ENCODE results near the gene KIAA0513.

Gene KIAA0513

DNA sequence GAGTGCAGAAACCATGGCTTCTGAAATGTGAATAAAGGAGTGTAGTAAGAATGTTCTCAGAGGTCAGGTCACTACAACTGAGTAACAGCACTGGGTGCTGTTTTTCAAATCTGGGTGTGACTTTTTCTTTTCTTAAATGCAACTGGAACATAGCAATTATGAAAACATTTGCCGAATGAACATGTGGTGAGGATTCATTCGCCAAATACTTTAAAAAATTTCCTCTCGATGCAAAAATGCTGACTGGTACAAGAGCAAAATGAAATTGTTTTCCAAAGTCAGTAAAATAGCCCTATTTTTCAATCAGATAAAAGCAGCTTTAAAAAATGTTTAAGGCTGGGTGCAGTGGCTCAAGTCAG lies 34.9 kb upstream of the KIAA0513 start:
- 100% methylated on average over 3 of the region's 3 CpGs; no CpG with 5 or more reads in 1 of the 2 experiments for WGBS, 2 experiments (ENCODE audit: insufficient coverage in 2 of 2)
- Histone ChIP-seq H3K4me3 (ENCODE audit: extremely low read depth, insufficient read depth, low read length, poor library complexity, severe bottlenecking) (no peak overlapping the region), H3K4me1 (ENCODE audit: control insufficient read depth, insufficient read depth, low read length, poor library complexity, severe bottlenecking) (peaks cover 12% of the 10 kb centered on the region), H3K9me3 (ENCODE audit: control insufficient read depth, low read length) (no peaks in the 10 kb centered on the region), H3K27ac (ENCODE audit: low read depth, low read length, severe bottlenecking) (no peak overlapping the region), H3K36me3 (ENCODE audit: control insufficient read depth, insufficient read depth, low read length) (peaks cover 65% of the 10 kb centered on the region)

DNA sequence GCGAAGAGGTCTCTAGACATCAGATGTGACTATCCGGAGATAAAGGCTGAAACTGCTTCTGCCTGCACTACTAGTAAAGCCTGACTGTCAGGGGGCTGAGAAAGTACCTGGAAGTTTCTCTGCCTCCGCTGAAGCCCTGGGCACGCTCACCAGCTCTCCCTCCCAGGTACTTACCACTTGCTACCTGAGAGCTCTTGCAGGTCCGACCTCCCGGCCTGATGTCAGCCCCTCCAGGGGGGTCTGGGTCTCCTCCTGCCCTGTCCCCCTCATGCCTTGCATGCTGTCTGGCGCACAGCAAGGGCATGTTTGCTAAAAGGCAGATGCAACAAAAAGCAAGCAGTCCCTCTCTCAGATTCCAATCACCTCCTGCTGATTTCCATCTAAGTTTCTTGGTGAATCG lies 33.7 kb upstream of the KIAA0513 start:
- WGBS, 2 experiments (ENCODE audit: insufficient coverage in 2 of 2), result 88 to 96% methylated on average over 7 to 8 of the region's 8 CpGs

DNA sequence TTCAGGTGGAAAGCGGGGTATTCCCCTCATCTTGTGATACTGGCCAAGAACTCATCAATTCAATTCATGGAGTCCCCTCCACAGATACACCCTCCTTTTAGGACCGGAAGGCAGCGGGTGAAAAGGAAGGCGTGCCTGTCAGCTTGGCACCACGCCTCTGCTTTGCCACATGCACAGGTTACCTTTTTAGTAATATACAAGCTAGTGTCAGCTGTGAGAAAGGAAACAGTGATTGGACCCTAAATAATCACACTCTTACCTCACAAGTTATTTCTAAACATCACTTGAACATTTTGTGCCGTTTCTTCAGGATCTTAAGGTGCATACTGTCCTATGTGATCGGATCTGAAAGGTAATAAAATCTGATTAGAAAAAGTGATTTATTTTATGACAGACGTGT lies 31.9 kb upstream of the KIAA0513 start:
- 90 to 100% methylated on average over 4 to 6 of the region's 8 CpGs for WGBS, 2 experiments (ENCODE audit: insufficient coverage in 2 of 2)
- Histone ChIP-seq H3K9me3 (ENCODE audit: control insufficient read depth, low read length) (no peaks in the 10 kb centered on the region), H3K27ac (ENCODE audit: low read depth, low read length, severe bottlenecking) (no peak overlapping the region), H3K4me1 (ENCODE audit: control insufficient read depth, insufficient read depth, low read length, poor library complexity, severe bottlenecking) (peaks cover 30% of the 10 kb centered on the region), H3K36me3 (ENCODE audit: control insufficient read depth, insufficient read depth, low read length) (peaks cover 43% of the 10 kb centered on the region), H3K4me3 (ENCODE audit: extremely low read depth, insufficient read depth, low read length, poor library complexity, severe bottlenecking) (no peak overlapping the region)

More for the DNA sequence above, 33.7 kb upstream of the KIAA0513 start:
- Histone ChIP-seq H3K36me3 (ENCODE audit: control insufficient read depth, insufficient read depth, low read length) (peaks cover 53% of the 10 kb centered on the region), H3K4me3 (ENCODE audit: extremely low read depth, insufficient read depth, low read length, poor library complexity, severe bottlenecking) (no peak overlapping the region), H3K4me1 (ENCODE audit: control insufficient read depth, insufficient read depth, low read length, poor library complexity, severe bottlenecking) (peaks cover 15% of the 10 kb centered on the region), H3K9me3 (ENCODE audit: control insufficient read depth, low read length) (no peaks in the 10 kb centered on the region), H3K27ac (ENCODE audit: low read depth, low read length, severe bottlenecking) (no peak overlapping the region)

DNA sequence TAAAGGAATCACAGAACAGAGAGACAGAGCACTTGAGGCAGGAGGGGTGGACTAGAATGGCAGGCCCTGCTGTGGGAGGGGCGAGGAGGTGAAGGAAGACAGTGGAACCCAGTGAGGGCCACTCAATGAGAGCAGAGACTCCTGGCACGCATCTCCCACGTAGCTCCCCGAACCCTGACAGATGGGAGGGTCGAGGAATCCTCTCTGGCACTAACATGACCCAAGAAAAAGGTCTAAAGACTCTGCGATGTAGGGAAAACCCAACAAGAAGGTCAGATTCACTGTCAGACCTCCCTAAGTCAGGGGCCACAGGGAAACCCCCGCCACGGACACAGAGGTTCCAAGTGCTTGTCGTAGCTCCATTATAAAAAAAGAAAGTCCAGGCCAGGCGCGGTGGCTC lies 31.2 kb upstream of the KIAA0513 start:
- Histone ChIP-seq H3K27ac (ENCODE audit: low read depth, low read length, severe bottlenecking) (no peak overlapping the region), H3K4me3 (ENCODE audit: extremely low read depth, insufficient read depth, low read length, poor library complexity, severe bottlenecking) (no peak overlapping the region), H3K4me1 (ENCODE audit: control insufficient read depth, insufficient read depth, low read length, poor library complexity, severe bottlenecking) (peaks cover 34% of the 10 kb centered on the region), H3K36me3 (ENCODE audit: control insufficient read depth, insufficient read depth, low read length) (peaks cover 40% of the 10 kb centered on the region), H3K9me3 (ENCODE audit: control insufficient read depth, low read length) (no peaks in the 10 kb centered on the region)
- 97 to 100% methylated on average over 11 of the region's 11 CpGs for WGBS, 2 experiments (ENCODE audit: insufficient coverage in 2 of 2)

DNA sequence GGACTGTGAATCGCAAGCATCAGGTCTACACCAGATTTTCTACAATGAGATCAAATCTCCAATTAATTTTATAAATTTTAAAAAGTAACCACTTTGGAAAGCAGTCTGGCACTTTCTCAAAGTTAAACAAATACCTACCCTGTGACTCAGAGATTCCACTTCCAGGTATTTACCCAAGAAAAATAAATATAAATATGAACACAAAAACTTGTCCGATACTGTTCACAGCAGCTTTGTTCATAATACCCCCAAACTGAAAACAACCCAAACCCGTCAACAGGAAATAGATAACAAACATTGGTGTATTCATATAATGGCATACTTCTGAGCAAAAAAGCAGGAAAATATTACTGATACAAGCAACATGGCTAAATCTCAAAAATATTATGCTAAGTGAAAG lies 28.4 kb upstream of the KIAA0513 start:
- 86 to 100% methylated on average over 1 of the region's 3 CpGs for WGBS, 2 experiments (ENCODE audit: insufficient coverage in 2 of 2)
- no peak overlapping the region for H3K27ac ChIP-seq (ENCODE audit: low read depth, low read length, severe bottlenecking)
- peaks cover 51% of the 10 kb centered on the region for H3K4me1 ChIP-seq (ENCODE audit: control insufficient read depth, insufficient read depth, low read length, poor library complexity, severe bottlenecking)

DNA sequence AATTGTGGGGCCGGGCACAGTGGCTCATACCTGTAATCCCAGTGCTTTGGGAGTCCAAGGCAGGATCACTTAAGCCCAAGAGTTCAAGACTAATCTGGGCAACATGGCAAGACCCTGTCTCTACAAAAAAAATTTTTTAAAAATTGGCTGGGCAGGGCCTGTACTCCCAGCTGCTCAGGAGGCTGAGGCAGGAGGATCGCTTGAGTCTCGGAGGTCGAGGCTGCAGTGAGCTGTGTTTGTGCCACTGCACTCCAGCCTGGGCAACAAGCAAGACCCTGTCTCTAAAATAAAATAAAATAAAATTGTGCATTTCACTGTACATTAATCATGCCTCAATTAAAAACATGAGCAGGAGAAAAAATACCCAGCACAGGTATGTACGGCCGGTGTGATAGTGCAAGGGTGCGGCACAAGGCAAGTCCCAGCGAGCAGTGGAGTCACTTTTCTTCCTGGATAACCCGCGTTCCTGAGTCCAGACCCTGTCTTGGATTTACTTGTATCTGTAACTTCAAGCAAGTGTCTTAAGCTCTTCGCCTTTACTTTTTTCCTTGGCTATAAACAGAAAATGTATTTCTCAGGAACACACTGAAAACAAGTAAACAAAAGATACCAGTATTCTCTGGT lies 27.6 kb upstream of the KIAA0513 start:
- peak overlapping the region; percentile 16 for H3K27ac ChIP-seq (ENCODE audit: low read depth, low read length, severe bottlenecking)
- 92 to 96% methylated on average over 10 to 11 of the region's 11 CpGs for WGBS, 2 experiments (ENCODE audit: insufficient coverage in 2 of 2)
- peaks cover 23% of the 10 kb centered on the region for H3K36me3 ChIP-seq (ENCODE audit: control insufficient read depth, insufficient read depth, low read length)
- no peaks in the 10 kb centered on the region for H3K9me3 ChIP-seq (ENCODE audit: control insufficient read depth, low read length)
- no peak overlapping the region for H3K4me3 ChIP-seq (ENCODE audit: extremely low read depth, insufficient read depth, low read length, poor library complexity, severe bottlenecking)
- H3K4me1 ChIP-seq (ENCODE audit: control insufficient read depth, insufficient read depth, low read length, poor library complexity, severe bottlenecking), result peaks cover 47% of the 10 kb centered on the region

More for the DNA sequence above, 28.4 kb upstream of the KIAA0513 start:
- H3K36me3 ChIP-seq (ENCODE audit: control insufficient read depth, insufficient read depth, low read length), result peaks cover 28% of the 10 kb centered on the region
- no peak overlapping the region for H3K4me3 ChIP-seq (ENCODE audit: extremely low read depth, insufficient read depth, low read length, poor library complexity, severe bottlenecking)
- H3K9me3 ChIP-seq (ENCODE audit: control insufficient read depth, low read length), result no peaks in the 10 kb centered on the region

DNA sequence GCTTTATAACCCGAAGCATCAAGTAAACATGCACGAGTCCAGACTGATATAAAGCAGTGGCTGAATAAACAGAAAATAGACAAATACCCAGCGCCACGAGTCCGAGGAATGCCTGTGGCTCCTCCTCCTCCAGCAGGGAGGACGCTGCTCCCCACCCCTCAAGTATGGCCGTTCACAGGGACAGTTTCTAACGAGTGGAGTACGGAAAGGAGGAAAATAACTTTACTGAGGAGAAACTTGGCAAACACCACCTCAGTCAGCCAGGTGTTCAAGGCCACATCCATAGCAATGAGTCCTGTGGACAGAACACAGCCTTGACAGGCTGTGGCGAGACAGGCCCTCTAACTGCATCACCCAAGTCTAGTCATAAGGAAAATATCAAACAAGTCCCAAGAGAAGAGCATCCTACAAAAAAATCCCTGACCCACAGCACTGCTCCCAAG lies 25.5 kb upstream of the KIAA0513 start:
- 83 to 90% methylated on average over 5 to 6 of the region's 10 CpGs for WGBS, 2 experiments (ENCODE audit: insufficient coverage in 2 of 2)
- Histone ChIP-seq H3K9me3 (ENCODE audit: control insufficient read depth, low read length) (no peaks in the 10 kb centered on the region), H3K36me3 (ENCODE audit: control insufficient read depth, insufficient read depth, low read length) (peaks cover 17% of the 10 kb centered on the region), H3K27ac (ENCODE audit: low read depth, low read length, severe bottlenecking) (no peak overlapping the region), H3K4me3 (ENCODE audit: extremely low read depth, insufficient read depth, low read length, poor library complexity, severe bottlenecking) (no peak overlapping the region), H3K4me1 (ENCODE audit: control insufficient read depth, insufficient read depth, low read length, poor library complexity, severe bottlenecking) (peaks cover 60% of the 10 kb centered on the region)

DNA sequence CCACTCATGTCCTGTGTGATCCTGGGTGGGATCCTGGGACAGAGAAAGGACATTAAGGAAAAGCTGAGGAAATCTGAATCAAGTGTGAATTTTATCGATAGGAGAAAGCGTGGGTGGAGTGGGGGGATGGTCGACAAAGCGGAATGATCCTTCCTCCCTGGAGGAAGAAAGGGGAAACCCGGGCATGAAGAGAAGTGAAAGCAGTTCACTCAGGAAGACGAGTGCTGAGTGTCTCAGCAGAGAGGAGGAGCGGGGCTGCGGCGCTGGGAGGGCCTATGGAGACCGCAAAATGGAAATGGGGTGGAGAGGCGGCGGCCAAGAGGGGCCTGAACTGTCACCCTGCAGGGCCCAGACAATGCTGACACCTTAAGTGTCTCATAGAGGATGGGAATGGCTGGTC lies 25.0 kb upstream of the KIAA0513 start:
- no peaks in the 10 kb centered on the region for H3K9me3 ChIP-seq (ENCODE audit: control insufficient read depth, low read length)
- peaks cover 61% of the 10 kb centered on the region for H3K4me1 ChIP-seq (ENCODE audit: control insufficient read depth, insufficient read depth, low read length, poor library complexity, severe bottlenecking)
- no peak overlapping the region for H3K4me3 ChIP-seq (ENCODE audit: extremely low read depth, insufficient read depth, low read length, poor library complexity, severe bottlenecking)
- WGBS, 2 experiments (ENCODE audit: insufficient coverage in 2 of 2), result 77 to 79% methylated on average over 9 to 12 of the region's 12 CpGs
- no peak overlapping the region for H3K27ac ChIP-seq (ENCODE audit: low read depth, low read length, severe bottlenecking)
- peaks cover 19% of the 10 kb centered on the region for H3K36me3 ChIP-seq (ENCODE audit: control insufficient read depth, insufficient read depth, low read length)

DNA sequence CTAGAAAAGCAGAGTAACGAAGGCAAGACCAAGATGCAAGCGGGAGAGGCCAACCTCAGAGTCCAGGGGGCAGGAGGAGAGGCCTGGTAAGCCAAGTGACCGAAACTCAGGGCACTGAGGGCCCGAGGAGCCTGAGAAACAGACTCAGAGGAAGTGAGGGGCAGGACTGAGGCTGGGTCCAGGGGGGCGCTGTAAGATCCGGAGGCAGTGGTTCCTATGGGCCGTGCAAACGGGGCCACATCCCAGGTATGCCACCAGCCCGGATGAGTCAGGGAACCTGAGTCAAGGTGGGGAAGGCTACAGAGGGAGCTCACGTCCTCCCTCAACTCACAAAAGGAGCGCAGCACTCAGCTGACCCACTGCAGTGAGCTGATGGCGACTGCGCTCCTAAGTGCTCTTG lies 24.5 kb upstream of the KIAA0513 start:
- Histone ChIP-seq H3K36me3 (ENCODE audit: control insufficient read depth, insufficient read depth, low read length) (peaks cover 24% of the 10 kb centered on the region), H3K4me1 (ENCODE audit: control insufficient read depth, insufficient read depth, low read length, poor library complexity, severe bottlenecking) (peaks cover 61% of the 10 kb centered on the region), H3K4me3 (ENCODE audit: extremely low read depth, insufficient read depth, low read length, poor library complexity, severe bottlenecking) (no peak overlapping the region), H3K9me3 (ENCODE audit: control insufficient read depth, low read length) (no peaks in the 10 kb centered on the region), H3K27ac (ENCODE audit: low read depth, low read length, severe bottlenecking) (no peak overlapping the region)
- 92% methylated on average over 12 to 13 of the region's 13 CpGs for WGBS, 2 experiments (ENCODE audit: insufficient coverage in 2 of 2)

DNA sequence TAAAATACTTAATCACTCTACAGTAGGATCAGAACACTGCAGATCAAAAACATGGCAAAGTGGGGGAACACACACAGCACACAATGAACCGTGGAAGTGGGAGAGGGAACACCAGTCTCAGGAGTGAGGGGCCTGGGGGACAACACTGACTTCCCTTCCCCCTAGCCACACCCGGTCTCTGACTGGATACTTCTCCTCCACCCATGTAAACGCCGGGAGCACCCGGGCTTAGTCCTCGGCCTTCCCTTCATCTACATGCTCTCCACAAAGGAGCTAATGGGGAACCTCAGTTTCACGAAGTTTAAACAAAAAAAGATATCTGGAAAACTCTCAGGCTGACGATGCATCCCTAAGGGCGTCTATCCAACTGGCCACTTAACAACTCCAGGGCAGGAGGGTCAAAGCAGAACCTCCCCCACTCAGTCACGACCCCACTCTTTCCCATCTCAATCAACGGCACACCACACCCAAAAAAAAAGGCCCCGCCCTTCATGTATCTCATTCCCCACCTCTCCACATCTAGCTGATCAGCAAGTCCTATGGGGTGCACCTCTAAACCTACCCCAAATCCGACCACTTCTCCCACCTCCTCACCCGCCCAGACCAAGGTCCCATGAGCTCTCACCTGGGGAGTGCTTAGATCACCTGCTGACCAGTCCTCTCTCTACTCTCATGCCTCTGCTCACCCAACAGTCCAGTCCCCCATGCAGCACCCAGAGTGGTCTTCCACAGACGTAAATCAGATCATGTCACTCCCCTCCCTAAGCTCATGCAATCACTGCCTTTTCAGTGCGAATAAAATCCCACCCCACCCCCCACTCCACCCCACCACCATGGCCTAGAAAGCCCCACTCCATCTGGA lies 23.6 kb upstream of the KIAA0513 start:
- WGBS, 2 experiments (ENCODE audit: insufficient coverage in 2 of 2), result 86 to 95% methylated on average over 10 to 15 of the region's 16 CpGs
- Histone ChIP-seq H3K9me3 (ENCODE audit: control insufficient read depth, low read length) (no peaks in the 10 kb centered on the region), H3K4me3 (ENCODE audit: extremely low read depth, insufficient read depth, low read length, poor library complexity, severe bottlenecking) (no peak overlapping the region), H3K4me1 (ENCODE audit: control insufficient read depth, insufficient read depth, low read length, poor library complexity, severe bottlenecking) (peaks cover 58% of the 10 kb centered on the region), H3K36me3 (ENCODE audit: control insufficient read depth, insufficient read depth, low read length) (peaks cover 32% of the 10 kb centered on the region), H3K27ac (ENCODE audit: low read depth, low read length, severe bottlenecking) (no peak overlapping the region)

All from mesodermal cell (in vitro differentiated cells).